Putamen (tissue), 1 donor: ENCODE results near the gene SUMO4.

Source experiments
- DNase-seq: peaks from one replicate; pipeline ENCODE4 v3.0.0-alpha.2; 2016; ENCODE audit warnings: low spot score

SUMO4 gene

GRCh38 chr6:149400050-149400449, at the start of gene SUMO4:
SUMO4 (plus strand) TSS chr6:149400262; CDS start chr6:149400392, 130 bp downstream.
- DNase-seq: no peak

DNA sequence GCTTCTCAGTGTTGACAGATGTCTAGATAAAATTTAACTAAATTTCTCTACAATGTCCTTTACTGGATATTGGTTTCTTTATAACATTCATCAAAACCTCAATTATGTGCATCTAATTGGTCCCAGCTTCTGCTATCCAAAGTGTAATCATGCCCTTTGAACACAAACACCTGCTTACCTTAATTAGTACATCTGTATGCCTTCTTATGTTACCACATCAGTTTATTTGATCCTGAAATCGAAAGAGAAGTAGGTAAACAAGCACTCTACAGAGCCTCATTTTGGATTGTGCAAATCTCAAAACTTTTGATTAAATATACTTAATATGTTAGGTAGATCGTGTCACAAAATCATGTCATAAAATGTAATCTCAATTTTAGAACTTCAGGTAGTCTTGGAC, 46.1 kb upstream of the SUMO4 start:
- no peak for DNase-seq

DNA sequence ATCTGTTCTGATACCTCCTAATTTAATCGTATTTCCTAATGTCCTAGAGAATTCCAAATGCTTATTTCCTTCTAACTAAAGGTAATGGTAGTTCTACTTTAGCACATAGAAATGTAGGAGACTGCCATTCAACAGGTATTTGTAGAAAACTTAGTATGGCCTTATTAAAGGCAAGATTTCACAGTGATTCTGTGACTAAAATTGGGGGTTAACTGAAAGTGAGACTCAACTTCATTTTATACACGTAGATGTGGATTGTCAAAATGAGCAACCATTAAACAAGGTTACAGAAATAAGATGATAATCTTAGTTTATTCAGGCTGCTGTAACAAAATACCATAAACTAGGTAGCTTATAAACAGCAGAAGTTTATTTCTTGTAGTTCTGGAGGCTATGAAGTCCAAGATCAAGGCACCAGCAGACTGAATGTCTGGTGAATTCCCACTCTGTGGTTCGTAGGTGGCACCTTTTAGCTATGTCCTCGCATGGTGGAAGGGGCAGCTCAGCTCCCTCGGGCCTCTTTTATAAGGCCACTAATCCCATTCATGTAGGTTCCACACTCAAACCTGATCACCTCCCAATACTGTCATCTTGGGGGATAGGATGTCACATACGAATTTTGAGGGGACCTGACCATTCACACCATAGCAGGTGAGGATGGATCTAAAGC, 43.8 kb upstream of the SUMO4 start:
- no peak for DNase-seq

DNA sequence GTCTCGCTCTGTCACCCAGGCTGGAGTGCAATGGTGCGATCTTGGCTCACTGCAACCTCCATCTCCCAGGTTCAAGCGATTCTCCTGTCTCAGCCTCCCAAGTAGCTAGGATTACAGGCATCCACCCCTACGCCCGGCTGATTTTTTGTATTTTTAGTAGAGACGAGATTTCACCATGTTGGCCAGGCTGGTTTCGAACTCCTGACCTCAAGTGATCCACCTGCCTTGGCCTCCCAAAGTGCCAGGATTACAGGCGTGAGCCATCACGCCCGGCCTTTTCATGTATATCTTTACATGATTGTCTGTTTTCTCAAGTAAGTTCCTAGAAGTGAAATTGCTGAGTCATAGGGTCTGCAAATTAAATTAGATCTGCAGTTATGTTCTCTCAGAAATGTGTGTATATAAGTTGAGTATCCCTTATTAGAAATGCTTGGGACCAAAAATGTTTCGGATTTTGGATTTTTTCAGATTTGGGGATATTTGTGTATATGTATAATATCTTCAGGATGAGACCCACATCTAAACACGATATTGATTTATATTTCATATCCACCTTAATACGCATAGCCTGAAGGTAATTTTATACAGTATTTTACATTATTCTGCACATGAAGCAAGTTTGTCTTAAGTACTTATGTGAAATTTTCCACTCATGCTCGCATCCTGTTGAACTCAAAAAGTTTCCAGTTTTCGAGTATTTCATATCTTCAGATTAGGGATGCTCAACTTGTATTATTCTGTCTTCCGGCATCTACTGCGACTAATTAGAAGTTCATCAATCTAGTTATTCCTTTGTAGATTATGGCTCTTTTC, 42.1 kb upstream of the SUMO4 start:
- no peak for DNase-seq

DNA sequence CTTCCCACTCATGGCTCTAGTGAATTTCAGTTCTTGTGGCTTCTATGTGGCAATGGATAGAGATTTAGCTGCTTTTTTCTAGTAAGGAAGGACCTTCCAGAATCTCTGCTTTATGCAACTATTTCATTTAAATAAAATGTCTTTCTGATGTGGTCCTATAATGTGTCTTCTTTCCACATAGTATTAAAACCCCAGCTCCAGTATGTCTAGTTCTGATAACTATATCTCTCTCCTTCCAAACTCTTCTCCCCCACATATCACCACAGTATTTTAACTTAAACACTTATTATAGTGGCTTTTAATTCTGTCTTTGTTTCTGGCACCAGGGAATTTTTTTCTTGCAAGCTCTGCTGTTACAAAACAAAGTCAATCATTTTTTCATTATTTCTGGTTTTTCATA, 40.6 kb upstream of the SUMO4 start:
- DNase-seq: no peak

GRCh38 chr6:149360536-149360935, 39.5 kb upstream of the SUMO4 start:
- no peak for DNase-seq

- DNase-seq: no peak
These were observed 37.8 kb upstream of the SUMO4 start for GRCh38 chr6:149362289-149362688.

DNA sequence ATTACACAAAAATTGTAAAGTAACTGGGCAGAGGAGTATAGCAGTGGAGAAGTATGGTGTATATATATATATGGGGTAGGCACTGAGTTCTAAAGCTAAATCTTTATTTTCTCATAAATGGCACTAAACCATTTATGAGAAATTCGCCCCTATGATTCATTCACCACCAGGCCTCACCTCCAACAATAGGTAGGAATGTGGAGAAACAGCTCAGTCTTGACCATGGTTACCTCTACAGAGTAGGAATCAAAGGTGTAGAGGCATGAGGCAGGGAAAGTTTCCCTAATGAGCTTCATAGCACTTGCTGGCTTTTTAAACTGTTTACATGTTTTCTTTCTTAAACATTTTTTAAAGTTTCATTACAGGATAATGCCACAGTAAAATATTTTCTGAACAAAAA, 36.9 kb upstream of the SUMO4 start:
- DNase-seq: no peak

DNA sequence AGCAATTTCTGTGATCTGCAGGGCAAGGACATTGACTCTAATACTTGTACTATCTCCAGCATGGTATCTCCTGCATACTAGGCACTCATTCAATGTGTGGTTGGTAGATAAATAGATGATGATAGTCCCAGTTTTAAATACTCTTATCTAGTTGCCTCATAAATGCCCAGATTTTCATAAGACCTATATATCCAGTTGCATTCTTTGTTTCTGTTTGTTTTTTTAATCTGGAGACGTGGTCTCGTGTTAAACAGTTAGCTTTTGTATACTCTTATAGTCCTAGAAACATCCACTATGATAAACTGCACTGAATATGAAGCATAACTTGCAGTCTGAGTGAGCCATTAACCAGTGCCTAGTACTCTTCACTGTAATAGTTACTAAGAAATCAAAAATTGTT, 35.5 kb upstream of the SUMO4 start:
- DNase-seq: no peak

GRCh38 chr6:149365197-149365596, 34.9 kb upstream of the SUMO4 start:
- DNase-seq: no peak

- DNase-seq: no peak
These were observed 33.7 kb upstream of the SUMO4 start for GRCh38 chr6:149366267-149366921.

DNA sequence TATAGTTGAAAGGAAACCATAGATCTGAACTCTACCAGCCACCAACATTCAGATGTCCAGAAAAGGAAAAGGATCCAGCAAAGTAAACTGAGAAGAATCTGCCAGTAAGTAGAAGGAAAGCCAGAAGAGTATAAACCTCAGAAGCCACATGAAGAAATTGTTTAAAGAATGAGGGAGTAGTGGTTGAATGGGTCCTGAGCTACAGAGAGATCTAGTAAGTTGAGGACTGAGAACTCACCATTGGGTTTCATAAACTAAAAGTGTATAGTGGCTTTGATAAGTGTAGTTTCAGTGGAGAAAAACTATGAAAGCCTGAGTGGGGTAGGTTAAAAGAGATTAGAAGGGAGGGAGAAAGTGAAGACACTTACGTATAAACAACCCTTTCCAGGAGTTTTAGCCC, 32.0 kb upstream of the SUMO4 start:
- DNase-seq: no peak

GRCh38 chr6:149371154-149371553, 28.9 kb upstream of the SUMO4 start:
- no peak for DNase-seq

DNA sequence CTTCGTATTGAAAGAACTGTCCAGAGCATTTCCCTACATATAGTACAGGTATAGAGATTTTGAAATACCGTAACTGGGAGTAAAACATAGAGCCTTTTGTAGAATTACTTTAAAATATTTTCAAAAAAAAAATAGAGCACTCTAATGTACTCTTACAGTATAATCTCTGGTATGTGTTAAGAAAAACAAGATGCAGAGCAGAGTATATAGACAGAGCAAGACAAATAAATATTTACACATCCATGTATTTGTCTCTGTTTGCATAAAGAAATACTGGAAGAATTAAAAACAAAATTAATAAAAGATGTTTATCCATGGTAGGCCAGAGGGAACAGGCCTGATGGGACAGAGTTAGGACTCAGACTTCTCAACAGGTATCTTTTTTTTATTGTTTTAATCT, 28.0 kb upstream of the SUMO4 start:
- no peak for DNase-seq

- DNase-seq: no peak
These were observed 26.6 kb upstream of the SUMO4 start for GRCh38 chr6:149373511-149373910.

DNA sequence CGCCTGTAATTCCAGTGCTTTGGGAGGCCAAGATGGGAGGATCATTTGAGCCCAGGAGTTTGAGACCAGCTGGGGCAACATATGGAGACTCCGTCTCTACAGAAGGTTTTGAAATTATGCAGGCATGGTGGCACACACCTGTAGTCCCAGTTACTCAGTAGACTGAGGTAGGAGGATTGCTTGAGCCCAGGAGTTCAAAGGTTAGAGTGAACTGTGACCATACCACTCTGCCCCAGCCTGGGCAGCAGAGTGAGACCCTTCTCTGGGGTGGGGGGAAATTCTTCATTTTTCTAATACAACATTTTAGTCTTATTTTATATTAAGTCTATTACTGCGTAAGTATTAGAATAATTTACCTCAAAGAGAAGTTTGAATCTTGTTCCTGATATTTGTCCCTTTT, 20.1 kb upstream of the SUMO4 start:
- DNase-seq: no peak

GRCh38 chr6:149380523-149380922, 19.5 kb upstream of the SUMO4 start:
- no peak for DNase-seq

DNA sequence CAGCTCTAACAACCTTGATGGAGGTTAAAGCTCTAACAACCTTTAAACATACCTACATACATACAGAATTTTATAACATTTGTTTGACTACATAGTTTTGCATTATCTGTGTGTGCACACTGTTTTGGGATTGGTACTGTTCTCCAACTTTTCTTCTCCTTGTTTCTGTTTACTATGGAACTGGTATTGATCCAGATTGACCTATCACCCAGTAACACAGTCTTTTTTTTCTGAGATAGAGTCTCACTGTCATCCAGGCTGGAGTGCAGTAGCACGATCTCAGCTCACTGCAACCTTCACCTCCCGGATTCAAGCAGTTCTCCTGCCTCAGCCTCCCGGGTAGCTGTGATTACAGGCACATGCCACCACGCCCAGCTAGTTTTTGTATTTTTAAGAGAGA, 16.7 kb upstream of the SUMO4 start:
- DNase-seq: no peak

- no peak for DNase-seq
These were observed 15.6 kb upstream of the SUMO4 start for GRCh38 chr6:149384464-149384863.

DNA sequence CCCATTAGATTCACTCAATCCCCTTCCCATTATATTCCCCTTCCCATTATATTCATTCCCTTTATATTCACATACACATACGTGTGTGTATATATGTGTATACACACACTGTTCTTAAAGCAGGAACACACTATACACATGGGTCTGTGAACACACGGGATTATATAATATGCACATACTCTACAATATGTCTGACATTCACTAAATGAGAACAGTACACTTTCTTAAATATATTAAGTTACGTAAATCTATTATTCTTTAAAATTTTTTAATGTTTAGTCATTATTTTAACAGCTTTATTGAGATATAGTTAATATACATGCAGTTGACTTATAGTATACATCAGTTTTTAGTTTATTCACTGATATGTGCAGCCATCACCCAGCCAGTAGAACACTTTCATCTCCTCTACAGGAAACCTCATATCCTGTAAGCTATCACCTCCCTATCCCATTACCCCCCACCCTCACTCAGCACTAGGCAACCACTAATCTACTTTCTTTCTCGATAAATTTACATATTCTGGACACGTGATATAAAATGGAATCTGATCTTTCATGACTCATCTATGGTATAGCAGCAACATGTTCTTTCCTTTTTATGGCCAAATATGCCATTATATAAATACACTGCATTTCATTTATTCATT, 13.9 kb upstream of the SUMO4 start:
- no peak for DNase-seq

DNA sequence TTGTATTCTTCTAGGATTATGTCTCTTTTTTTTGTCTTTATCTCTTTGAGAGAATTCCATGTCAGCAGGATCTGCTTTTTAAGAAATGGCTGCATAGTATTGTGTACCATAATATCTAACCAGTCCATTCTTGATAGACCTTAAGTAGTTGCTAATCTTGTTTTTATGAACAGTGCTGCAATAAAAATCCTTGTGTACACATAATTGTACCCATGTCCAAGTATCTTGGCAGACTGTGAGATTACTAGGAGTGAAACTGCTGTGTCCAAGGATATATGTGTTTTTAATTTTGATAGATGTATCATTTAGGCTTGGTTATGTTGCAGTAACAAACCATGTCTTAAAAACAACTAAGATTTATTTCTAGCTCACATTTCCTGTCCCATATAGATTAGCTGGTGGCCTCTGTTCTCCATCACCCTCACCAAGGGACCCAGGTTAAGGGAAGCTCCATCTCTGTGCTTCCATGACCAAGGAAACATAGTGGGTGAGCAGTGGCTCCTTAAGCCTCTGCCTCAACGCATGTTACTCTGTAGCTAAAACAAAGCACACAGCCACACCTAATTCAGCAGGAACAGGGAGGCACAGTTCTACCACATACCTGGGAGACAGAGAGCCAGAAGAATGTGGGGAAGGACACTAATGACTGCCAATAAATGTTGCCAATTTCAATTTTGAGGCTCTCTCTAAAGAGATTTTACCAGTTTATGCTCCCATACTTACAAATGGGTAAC, 12.1 kb upstream of the SUMO4 start:
- DNase-seq: no peak
